Fibroblast of the aortic adventitia (primary cell): Measurements from ENCODE around the gene MPP4. TPM values are rescaled to one million over a fixed set of nuclear protein-coding genes. Genes with fewer than 3 reads are reported as not detected.

Source experiments
- DNase-seq: peaks from one replicate; pipeline ENCODE4 v3.0.0-alpha.2; 2010; ENCODE audit warnings: low read depth
- H3K4me3 ChIP-seq: 2 replicates; pipeline ENCODE4 v1.5.1; 2011; ENCODE audit warnings: low read depth, mild to moderate bottlenecking, control low read depth, low read length, moderate library complexity
- CTCF ChIP-seq: IDR thresholded peaks from 2 replicates; pipeline ENCODE4 v1.5.1; 2011; ENCODE audit warnings: mild to moderate bottlenecking, low read length, control low read depth, inconsistent platforms; ENCODE audit not compliant: insufficient read depth
- total RNA-seq: library from RNA; depleted of rRNA; stranded (reverse); fragments of >200 nt; gene quantifications from 2 replicates; pipeline ENCODE4 v1.2.3, GENCODE V29; 2012; ENCODE audit warnings: low replicate concordance

MPP4 gene
- total RNA-seq, 1 donor = 4.0 TPM

GRCh38 chr2:201622306-201622970 lies 76.0 kb downstream of the MPP4 start:
- DNase-seq = peak; percentile 54
- H3K4me3 ChIP-seq = no peak overlapping the region
- TF ChIP-seq CTCF = no peak

DNA sequence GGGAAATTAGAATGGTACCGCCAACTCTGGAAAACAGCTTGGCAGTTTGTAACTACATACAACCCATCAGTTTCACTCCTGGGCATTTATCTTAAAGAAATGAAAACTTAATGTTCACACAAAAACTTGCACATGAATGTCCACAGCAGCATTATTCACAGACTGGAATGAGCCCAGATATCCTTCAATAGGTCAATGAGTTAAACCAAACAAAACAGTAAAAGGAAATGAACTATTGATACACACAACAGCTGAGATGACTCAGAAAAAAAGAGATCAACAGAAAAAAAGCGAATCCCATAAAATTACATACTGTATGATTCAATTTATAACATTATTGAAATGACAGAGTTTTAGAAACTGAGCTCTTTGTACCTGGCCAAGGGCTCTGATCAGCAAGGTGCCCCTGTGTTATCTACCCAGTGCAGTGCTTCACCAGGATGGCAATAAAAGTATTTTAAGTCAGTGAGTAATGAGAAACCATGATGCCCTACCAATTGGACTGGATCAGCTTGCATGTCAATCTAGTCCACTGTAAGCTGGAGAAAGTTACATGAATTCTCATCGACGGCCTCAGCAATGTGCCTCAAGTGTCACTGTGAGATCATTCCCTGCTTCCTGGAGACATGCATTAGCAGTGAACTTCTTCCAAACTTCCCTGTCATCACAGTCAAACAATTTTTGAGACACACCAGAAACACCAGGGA lies 77.0 kb downstream of the MPP4 start:
- DNase-seq = no peak
- no peak for TF ChIP-seq CTCF
- no peak overlapping the region for H3K4me3 ChIP-seq

DNA sequence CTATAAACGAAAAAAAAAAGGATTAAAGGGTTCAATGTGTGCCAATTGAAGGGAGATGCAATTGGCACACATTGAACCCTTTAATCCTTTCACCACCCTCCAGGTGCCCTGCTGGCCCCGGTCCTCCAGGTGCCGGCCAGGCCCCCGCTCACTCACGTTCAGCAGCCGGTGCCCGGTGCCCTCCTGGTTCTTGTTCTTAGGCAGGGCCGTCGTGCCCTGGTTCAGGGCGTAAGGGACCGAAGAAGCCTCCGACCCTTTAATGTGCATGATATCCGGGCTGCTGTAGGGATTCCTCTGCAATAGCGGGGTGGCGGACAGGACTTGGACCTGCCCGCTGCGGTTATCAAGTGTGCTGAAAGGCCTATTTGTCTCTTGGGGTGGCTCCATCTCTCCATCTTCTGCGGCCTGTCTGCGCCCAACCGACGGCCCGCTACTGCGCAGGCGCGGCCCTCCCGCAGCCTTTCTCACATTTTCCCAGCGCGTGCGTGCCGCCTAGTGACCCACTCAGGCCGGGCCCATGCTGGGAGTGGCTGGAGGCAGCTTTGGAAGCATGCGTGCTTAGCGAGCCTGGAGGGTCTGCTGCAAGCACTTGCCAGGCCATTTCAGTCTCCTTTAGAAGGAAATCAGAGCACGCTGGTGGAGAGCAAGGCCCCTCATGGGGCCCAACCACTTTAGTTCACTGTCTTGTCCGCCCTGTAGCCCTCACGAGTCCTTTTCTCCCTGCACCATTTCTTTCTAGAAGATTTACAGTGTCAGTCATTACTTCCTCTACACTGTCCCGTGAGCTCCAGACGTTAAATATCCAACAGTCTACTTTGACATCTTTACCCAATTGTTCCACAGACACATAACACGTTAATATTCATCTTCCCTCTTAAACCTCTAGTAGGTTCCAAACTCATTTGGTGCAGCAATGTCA lies 79.4 kb downstream of the MPP4 start:
- peak; percentile 70 for DNase-seq
- peak; percentile 39 for TF ChIP-seq CTCF
- peak overlapping the region; percentile 44 for H3K4me3 ChIP-seq

- TF ChIP-seq CTCF = no peak
- H3K4me3 ChIP-seq = no peak overlapping the region
- DNase-seq = no peak
These were observed 90.4 kb downstream of the MPP4 start for GRCh38 chr2:201608021-201608420.

DNA sequence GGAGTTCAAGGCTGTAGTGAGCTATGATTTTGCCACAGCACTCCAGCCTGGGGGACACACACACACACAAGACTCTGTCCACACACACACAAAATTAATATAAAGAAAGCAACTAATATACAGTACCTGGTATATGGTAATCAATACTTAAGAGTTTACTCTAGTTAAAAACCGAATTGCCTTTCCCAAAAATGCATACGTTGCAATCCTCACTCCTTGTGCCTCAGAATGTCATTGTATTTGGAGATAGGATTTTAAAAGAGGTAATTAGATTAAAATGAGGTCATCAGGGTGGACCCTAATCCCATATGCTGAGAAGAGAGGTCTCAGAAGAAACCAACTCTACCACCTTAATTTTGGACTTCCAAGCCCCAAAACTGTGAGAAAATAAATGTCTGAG lies 90.9 kb downstream of the MPP4 start:
- no peak for DNase-seq
- no peak overlapping the region for H3K4me3 ChIP-seq
- TF ChIP-seq CTCF = no peak

- H3K4me3 ChIP-seq = no peak overlapping the region
- TF ChIP-seq CTCF = no peak
- DNase-seq = no peak
These were observed 97.5 kb downstream of the MPP4 start for GRCh38 chr2:201600906-201601305.
